H9 (cell line): ENCODE results near the gene REG1A. TPM values are rescaled to one million over a fixed set of nuclear protein-coding genes. Genes with fewer than 3 reads are reported as not detected.

Experiments
- DNase-seq: peaks from one replicate; pipeline ENCODE4 v3.0.0-alpha.2; 2017
- H2AFZ ChIP-seq: one replicate; pipeline ENCODE4 v1.6.1; 2013; ENCODE audit warnings: mild to moderate bottlenecking, low read length, control low read depth, moderate library complexity
- H2AK5ac ChIP-seq: 2 replicates; pipeline ENCODE4 v1.6.1; 2013; ENCODE audit warnings: low read length, control low read depth, mixed read lengths; ENCODE audit not compliant: insufficient read length
- H2BK120ac ChIP-seq: one replicate; pipeline ENCODE4 v1.6.1; 2013; ENCODE audit warnings: low read depth, mild to moderate bottlenecking, low read length, control low read depth, inconsistent platforms; ENCODE audit not compliant: poor library complexity, severe bottlenecking
- H2BK12ac ChIP-seq: 2 replicates; pipeline ENCODE4 v1.6.1; 2013; ENCODE audit warnings: low read length, control low read depth, mixed read lengths, low read depth; ENCODE audit not compliant: insufficient read length
- H2BK15ac ChIP-seq: 2 replicates; pipeline ENCODE4 v1.6.1; 2013; ENCODE audit warnings: low read depth, low read length, control low read depth
- H2BK20ac ChIP-seq: one replicate; pipeline ENCODE4 v1.6.1; 2013; ENCODE audit warnings: low read depth, mild to moderate bottlenecking, low read length, control low read depth, inconsistent platforms; ENCODE audit not compliant: poor library complexity, severe bottlenecking
- H2BK5ac ChIP-seq: 2 replicates; pipeline ENCODE4 v1.6.1; 2013; ENCODE audit warnings: low read length, control low read depth, mixed read lengths; ENCODE audit not compliant: insufficient read length
- H3K14ac ChIP-seq: 2 replicates; pipeline ENCODE4 v1.6.1; 2013; ENCODE audit warnings: low read length, control low read depth; ENCODE audit not compliant: insufficient read depth
- H3K18ac ChIP-seq: 2 replicates; pipeline ENCODE4 v1.6.1; 2013; ENCODE audit warnings: low read depth, mild to moderate bottlenecking, mixed read lengths, low read length, control low read depth; ENCODE audit not compliant: insufficient read length
- H3K23ac ChIP-seq: 2 replicates; pipeline ENCODE4 v1.6.1; 2013; ENCODE audit warnings: low read length, control low read depth, mixed read lengths, low read depth; ENCODE audit not compliant: insufficient read length
- H3K23me2 ChIP-seq: 2 replicates; pipeline ENCODE4 v1.6.1; 2013; ENCODE audit warnings: low read depth, mild to moderate bottlenecking, mixed read lengths, low read length, control low read depth; ENCODE audit not compliant: insufficient read length, poor library complexity, severe bottlenecking
- H3K27ac ChIP-seq: 2 replicates; pipeline ENCODE4 v1.5.1; 2013; ENCODE audit warnings: low read length, control low read depth, mixed read lengths, low read depth; ENCODE audit not compliant: insufficient read length
- H3K27me3 ChIP-seq: 2 replicates; pipeline ENCODE4 v1.6.1; 2013; ENCODE audit warnings: low read length, control low read depth, inconsistent platforms; ENCODE audit not compliant: insufficient read depth
- H3K4ac ChIP-seq: 2 replicates; pipeline ENCODE4 v1.6.1; 2013; ENCODE audit warnings: low read depth, mild to moderate bottlenecking, control low read depth, inconsistent platforms, low read length, moderate library complexity
- H3K4me1 ChIP-seq: 2 replicates; pipeline ENCODE4 v1.6.1; 2013; ENCODE audit warnings: low read length, control low read depth, inconsistent platforms; ENCODE audit not compliant: insufficient read depth
- H3K4me2 ChIP-seq: 2 replicates; pipeline ENCODE4 v1.6.1; 2013; ENCODE audit warnings: low read length, control low read depth, mixed read lengths; ENCODE audit not compliant: insufficient read length, insufficient read depth
- H3K56ac ChIP-seq: 2 replicates; pipeline ENCODE4 v1.6.1; 2013; ENCODE audit warnings: low read depth, mild to moderate bottlenecking, mixed read lengths, low read length, control low read depth; ENCODE audit not compliant: insufficient read length
- H3K79me1 ChIP-seq: 2 replicates; pipeline ENCODE4 v1.6.1; 2013; ENCODE audit warnings: low read depth, mild to moderate bottlenecking, moderate library complexity, low read length, control low read depth, inconsistent platforms; ENCODE audit not compliant: insufficient read depth, poor library complexity, severe bottlenecking
- H3K79me2 ChIP-seq: 2 replicates; pipeline ENCODE4 v1.6.1; 2013; ENCODE audit warnings: low read length, control low read depth, inconsistent platforms; ENCODE audit not compliant: insufficient read depth
- H3K9ac ChIP-seq: 2 replicates; pipeline ENCODE4 v1.6.1; 2013; ENCODE audit warnings: low read length, control low read depth, mixed read lengths; ENCODE audit not compliant: insufficient read length; ENCODE audit errors: extremely low read depth
- H3K9me3 ChIP-seq: one replicate; pipeline ENCODE4 v1.6.1; 2013; ENCODE audit warnings: low read depth, low read length, inconsistent platforms; ENCODE audit not compliant: control insufficient read depth
- H3T11ph ChIP-seq: one replicate; pipeline ENCODE4 v1.6.1; 2013; ENCODE audit warnings: mild to moderate bottlenecking, low read length, control low read depth, inconsistent platforms
- H4K20me1 ChIP-seq: one replicate; pipeline ENCODE4 v1.6.1; 2013; ENCODE audit not compliant: control insufficient read depth, insufficient read length, insufficient read depth
- H4K5ac ChIP-seq: 2 replicates; pipeline ENCODE4 v1.6.1; 2013; ENCODE audit warnings: low read depth, mild to moderate bottlenecking, mixed read lengths, low read length, control low read depth; ENCODE audit not compliant: insufficient read length
- H4K8ac ChIP-seq: replicated peaks from 2 replicates; pipeline ENCODE4 v1.6.1; 2013; ENCODE audit warnings: low read length, control low read depth, mixed read lengths, low read depth; ENCODE audit not compliant: insufficient read length
- H4K91ac ChIP-seq: 2 replicates; pipeline ENCODE4 v1.6.1; 2013; ENCODE audit warnings: low read depth, mild to moderate bottlenecking, moderate library complexity, mixed read lengths, low read length, control low read depth; ENCODE audit not compliant: insufficient read length
- H3K27ac Mint-ChIP-seq, 3 experiments: 2 replicates in 2 of 3; 3 replicates in 1 of 3; pipeline ENCODE4 v1.8.0; 2020 to 2021; ENCODE audit warnings: mixed read lengths in 3 of 3, mild to moderate bottlenecking in 1 of 3, moderate library complexity in 1 of 3
- H3K27me3 Mint-ChIP-seq: 2 replicates; pipeline ENCODE4 v1.8.0; 2021; ENCODE audit warnings: low read depth, mild to moderate bottlenecking, moderate library complexity, mixed read lengths
- H3K36me3 Mint-ChIP-seq, 3 experiments: 2 replicates in 2 of 3; 3 replicates in 1 of 3; pipeline ENCODE4 v1.8.0; 2020 to 2021; ENCODE audit warnings: low read depth in 3 of 3, mixed read lengths in 3 of 3; ENCODE audit not compliant: insufficient read depth in 1 of 3
- H3K4me1 Mint-ChIP-seq, 2 experiments: 2 replicates each; pipeline ENCODE4 v1.8.0; 2020; ENCODE audit warnings: mixed read lengths in 2 of 2
- H3K4me3 Mint-ChIP-seq, 2 experiments: 2 replicates in 1 of 2; 3 replicates in 1 of 2; pipeline ENCODE4 v1.8.0; 2020 to 2021; ENCODE audit warnings: mild to moderate bottlenecking in 2 of 2, mixed read lengths in 2 of 2, moderate library complexity in 1 of 2
- H3K9me3 Mint-ChIP-seq, 2 experiments: 2 replicates in 1 of 2; 3 replicates in 1 of 2; pipeline ENCODE4 v1.8.0; 2020; ENCODE audit warnings: mild to moderate bottlenecking in 2 of 2, mixed read lengths in 2 of 2, moderate library complexity in 1 of 2
- WGBS: extraction: QIAGEN DNeasy Blood & Tissue Kit; methylation state at CpG from one replicate; pipeline ENCODE4 v1.1.7; 2013; ENCODE audit warnings: missing lambda C conversion rate, low lambda C conversion rate, mixed read lengths; ENCODE audit not compliant: insufficient read length; ENCODE audit errors: extremely low coverage; 5-methylcytosine and 5-hydroxymethylcytosine counted together
- long read RNA-seq: library from polyadenylated mRNA; unstranded; transcript quantifications from one replicate; pipeline ENCODE4 v2.0.0, GENCODE V29; 2020
- total RNA-seq: library from RNA; stranded (reverse); gene quantifications from 2 replicates; pipeline ENCODE4 v1.2.1, GENCODE V29; 2021
- TF ChIP-seq, protein P1 (sequence below): fragments of 200-600 bp; sonication (generic); conservative IDR thresholded peaks from 3 replicates; pipeline ENCODE4 v1.8.0; 2021; ENCODE audit warnings: antibody characterized with exemption, mild to moderate bottlenecking

The REG1A gene, protein sequence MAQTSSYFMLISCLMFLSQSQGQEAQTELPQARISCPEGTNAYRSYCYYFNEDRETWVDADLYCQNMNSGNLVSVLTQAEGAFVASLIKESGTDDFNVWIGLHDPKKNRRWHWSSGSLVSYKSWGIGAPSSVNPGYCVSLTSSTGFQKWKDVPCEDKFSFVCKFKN
- total RNA-seq = not detected in 2 replicates
- long read RNA-seq = 0 reads

DNA sequence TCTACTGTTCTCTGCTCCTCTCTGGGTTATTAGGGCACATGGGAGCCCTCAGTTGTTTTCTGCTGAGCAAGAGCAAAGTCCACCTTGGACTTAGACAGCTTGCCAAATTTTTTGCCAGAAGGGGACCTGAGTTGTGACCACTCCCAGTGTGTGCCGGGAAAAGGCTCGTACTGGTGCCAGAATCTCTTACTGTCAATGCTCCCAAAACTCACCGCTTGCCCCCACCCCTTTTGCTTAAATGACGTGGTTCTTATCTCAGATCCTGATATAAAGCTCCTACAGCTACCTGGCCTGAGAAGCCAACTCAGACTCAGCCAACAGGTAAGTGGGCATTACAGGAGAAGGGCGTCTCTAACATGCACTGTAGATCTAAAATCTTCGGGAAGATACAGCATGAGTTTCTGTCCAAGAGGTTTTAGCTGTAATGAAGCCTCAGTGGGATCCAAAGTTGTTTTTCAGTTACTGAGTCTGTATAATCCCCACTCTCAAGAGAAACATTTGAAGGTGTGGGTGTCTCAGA lies at the start of gene REG1A:
TSS of gene REG1A (plus strand) at position 295 of the 520 bp plus-strand sequence. CDS start 374 bp downstream, outside the sequence.
- TF ChIP-seq, protein P1, sequence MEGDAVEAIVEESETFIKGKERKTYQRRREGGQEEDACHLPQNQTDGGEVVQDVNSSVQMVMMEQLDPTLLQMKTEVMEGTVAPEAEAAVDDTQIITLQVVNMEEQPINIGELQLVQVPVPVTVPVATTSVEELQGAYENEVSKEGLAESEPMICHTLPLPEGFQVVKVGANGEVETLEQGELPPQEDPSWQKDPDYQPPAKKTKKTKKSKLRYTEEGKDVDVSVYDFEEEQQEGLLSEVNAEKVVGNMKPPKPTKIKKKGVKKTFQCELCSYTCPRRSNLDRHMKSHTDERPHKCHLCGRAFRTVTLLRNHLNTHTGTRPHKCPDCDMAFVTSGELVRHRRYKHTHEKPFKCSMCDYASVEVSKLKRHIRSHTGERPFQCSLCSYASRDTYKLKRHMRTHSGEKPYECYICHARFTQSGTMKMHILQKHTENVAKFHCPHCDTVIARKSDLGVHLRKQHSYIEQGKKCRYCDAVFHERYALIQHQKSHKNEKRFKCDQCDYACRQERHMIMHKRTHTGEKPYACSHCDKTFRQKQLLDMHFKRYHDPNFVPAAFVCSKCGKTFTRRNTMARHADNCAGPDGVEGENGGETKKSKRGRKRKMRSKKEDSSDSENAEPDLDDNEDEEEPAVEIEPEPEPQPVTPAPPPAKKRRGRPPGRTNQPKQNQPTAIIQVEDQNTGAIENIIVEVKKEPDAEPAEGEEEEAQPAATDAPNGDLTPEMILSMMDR = no peak
- Histone ChIP-seq H3K18ac (no peak within 1 kb of the TSS), H3K9ac (no peak within 1 kb of the TSS), H2BK20ac (no peak within 1 kb of the TSS), H3K9me3 (no peaks in the 10 kb centered on the region), H4K8ac (no peak within 1 kb of the TSS), H3K4ac (no peak within 1 kb of the TSS), H3K27ac (no peak within 1 kb of the TSS), H2BK5ac (no peak within 1 kb of the TSS), H2AFZ (no peak within 1 kb of the TSS), H4K5ac (no peak within 1 kb of the TSS), H4K91ac (no peak within 1 kb of the TSS), H3K4me2 (no peak within 1 kb of the TSS), H3K23ac (no peak within 1 kb of the TSS), H3K4me1 (no peaks in the 10 kb centered on the region), H3K23me2 (no peaks in the 10 kb centered on the region), H3T11ph (no peak within 1 kb of the TSS), H3K79me1 (no peaks in the 10 kb centered on the region), H3K27me3 (no peaks in the 10 kb centered on the region), H2BK120ac (no peak within 1 kb of the TSS), H2BK15ac (no peak within 1 kb of the TSS), H2AK5ac (no peak within 1 kb of the TSS), H3K56ac (no peak within 1 kb of the TSS), H2BK12ac (no peak within 1 kb of the TSS), H3K14ac (no peak within 1 kb of the TSS), H4K20me1 (no peaks in the 10 kb centered on the region), H3K79me2 (no peaks in the 10 kb centered on the region)
- H3K4me1 Mint-ChIP-seq = no peaks in the 10 kb centered on the region
- H3K4me3 Mint-ChIP-seq = no peak within 1 kb of the TSS
- H3K9me3 Mint-ChIP-seq = no peaks in the 10 kb centered on the region; a peak in 1 of 5 replicates
- peak within 1 kb of the TSS in 1 of 3 experiments; percentile 52; a peak in 1 of 7 replicates for H3K27ac Mint-ChIP-seq
- WGBS = no CpG with 5 or more reads among the region's 6 CpGs
- DNase-seq = no peak
- H3K27me3 Mint-ChIP-seq = no peaks in the 10 kb centered on the region
- no peaks in the 10 kb centered on the region for H3K36me3 Mint-ChIP-seq
